Measurements from ENCODE around the gene KPNA3.

KPNA3 gene

DNA sequence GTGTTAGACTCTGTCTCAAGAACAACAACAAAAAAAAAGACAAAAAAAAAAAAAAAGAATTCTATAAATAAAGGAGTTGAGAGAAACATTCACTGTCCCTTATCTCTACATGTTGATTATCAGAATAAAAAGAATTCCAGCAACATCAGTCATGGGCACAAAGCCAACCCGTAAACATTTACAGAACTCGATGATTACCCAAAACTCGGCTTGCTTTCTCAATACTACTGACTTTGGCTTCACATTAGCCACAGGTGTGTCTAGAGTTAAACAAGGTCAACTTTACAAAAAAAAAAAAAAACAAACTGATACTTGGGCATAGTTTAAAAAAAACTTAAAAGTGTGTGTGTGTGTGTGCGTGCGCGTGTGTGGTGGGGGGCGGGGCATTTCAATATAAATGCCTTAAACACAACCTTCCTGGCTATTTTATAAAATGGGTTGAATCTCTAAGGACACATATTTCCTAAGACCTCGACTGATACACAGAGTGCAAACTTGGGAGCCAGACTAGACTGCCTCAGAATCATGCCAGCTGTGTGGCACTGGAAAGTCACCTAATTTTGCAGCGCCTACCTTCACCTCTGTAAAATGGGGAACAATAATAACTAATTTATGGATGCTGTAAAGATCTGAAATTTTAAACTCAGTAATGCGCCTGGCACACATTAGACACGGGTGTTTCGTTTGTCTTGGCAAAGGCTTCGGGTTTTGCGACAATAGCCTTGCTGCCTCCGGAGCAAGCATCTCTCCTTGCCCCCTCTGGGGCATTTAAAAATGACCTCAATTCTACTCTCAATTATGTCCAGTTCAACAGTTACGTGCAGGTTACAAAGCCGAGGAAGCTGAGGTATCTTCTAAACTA is 102.1 kb downstream of the KPNA3 start:
- ChIA-PET CTCF (interaction anchor here (1.5 to 2.1 kb wide), 3 partner anchors 11 to 246 kb away, joined by 3 to 7 read pairs (median 5); partner anchors contain the start of gene SPRYD7), POLR2A (interaction anchor here (1.4 kb wide), 1 partner anchor 103 kb away, joined by 5 read pairs; no protein-coding TSS in a partner anchor)
- no peak for DNase-seq (ENCODE audit: extremely low spot score)
- TF ChIP-seq, protein P1, sequence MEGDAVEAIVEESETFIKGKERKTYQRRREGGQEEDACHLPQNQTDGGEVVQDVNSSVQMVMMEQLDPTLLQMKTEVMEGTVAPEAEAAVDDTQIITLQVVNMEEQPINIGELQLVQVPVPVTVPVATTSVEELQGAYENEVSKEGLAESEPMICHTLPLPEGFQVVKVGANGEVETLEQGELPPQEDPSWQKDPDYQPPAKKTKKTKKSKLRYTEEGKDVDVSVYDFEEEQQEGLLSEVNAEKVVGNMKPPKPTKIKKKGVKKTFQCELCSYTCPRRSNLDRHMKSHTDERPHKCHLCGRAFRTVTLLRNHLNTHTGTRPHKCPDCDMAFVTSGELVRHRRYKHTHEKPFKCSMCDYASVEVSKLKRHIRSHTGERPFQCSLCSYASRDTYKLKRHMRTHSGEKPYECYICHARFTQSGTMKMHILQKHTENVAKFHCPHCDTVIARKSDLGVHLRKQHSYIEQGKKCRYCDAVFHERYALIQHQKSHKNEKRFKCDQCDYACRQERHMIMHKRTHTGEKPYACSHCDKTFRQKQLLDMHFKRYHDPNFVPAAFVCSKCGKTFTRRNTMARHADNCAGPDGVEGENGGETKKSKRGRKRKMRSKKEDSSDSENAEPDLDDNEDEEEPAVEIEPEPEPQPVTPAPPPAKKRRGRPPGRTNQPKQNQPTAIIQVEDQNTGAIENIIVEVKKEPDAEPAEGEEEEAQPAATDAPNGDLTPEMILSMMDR (IDR thresholded peaks at IDR 0.05; ENCODE audit: control extremely low read depth, extremely low read depth, low read depth, missing control alignments), result no peak

DNA sequence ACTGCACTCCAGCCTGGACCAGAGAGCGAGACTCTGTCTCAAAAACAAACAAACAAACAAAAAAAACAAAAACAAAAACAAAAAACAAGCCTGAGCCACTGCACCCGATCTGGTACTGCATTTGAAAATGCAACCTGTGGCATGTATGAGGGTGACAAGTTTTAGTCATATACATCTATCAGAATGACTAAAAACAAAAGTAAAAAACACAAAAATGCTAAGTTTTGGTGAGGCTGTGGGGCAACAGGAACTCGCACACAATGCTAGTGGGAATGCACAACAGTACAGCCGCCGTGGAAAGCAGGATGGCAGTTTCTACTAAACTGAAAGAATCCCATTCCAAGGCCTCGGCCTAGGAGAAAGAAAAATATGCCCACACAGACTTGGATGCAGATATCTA is 109.0 kb downstream of the KPNA3 start:
- peak; percentile 38 for DNase-seq (ENCODE audit: extremely low spot score)
- TF ChIP-seq, protein P1 (IDR thresholded peaks at IDR 0.05; ENCODE audit: control extremely low read depth, extremely low read depth, low read depth, missing control alignments), result no peak
- ChIA-PET POLR2A (no interaction called here), CTCF (no interaction called here)

DNA sequence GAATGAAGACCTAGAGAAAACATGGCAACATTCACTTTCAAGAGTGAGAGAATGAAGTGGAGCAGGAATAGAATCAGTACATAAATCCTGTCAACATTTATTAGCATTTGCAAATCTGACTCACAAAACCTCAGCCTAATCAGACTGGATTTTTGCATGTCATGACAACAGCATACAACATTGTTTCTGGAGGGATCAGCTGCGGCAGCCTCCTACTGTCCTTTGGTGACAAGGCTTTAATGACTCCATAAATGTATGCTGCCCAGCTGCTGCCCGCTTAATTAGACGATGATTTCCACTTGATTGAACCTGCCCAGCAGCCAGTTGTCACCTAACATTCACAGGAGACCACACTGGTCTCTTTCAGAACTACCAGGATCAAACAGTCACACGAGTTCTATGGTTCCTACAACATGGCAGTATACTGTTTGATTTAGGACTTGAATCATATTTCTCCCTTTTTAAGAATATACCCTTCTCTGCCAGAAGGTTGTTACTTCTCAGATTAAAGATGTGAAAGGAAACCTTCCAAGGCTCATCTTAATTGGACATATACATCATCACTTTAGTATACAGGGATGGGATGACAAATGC is 110.5 kb downstream of the KPNA3 start:
- no peak for DNase-seq (ENCODE audit: extremely low spot score)
- CTCF ChIA-PET, result interaction anchor here (1.3 kb wide), 1 partner anchor 11 kb away, joined by 4 read pairs; no protein-coding TSS in a partner anchor
- POLR2A ChIA-PET, result no interaction called here
- TF ChIP-seq, protein P1 (IDR thresholded peaks at IDR 0.05; ENCODE audit: control extremely low read depth, extremely low read depth, low read depth, missing control alignments), result no peak

DNA sequence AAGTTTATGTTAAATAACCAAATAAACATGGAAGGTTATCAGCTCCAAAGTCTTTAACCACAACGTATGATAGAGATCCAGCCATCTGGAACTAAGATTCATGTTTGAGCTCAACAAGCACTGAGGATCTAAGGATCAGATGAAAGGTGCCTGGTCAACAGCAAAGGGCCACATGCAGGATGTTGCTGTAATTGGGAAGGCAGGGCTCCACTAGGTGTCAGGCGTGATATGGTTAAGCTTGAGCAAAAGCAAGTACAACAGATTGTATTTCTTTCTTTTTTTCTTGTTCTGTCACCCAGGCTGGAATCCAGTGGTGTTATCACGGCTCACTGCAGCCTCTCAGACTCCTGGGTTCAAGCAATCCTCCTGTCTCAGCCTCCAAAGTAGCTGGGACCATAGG is 113.2 kb downstream of the KPNA3 start:
- ChIA-PET CTCF (interaction anchor here (1.2 to 1.9 kb wide), 3 partner anchors 9 to 31 kb away, joined by 4 to 7 read pairs (median 7); no protein-coding TSS in a partner anchor), POLR2A (no interaction called here)
- TF ChIP-seq, protein P1 (IDR thresholded peaks at IDR 0.05; ENCODE audit: control extremely low read depth, extremely low read depth, low read depth, missing control alignments), result peak; percentile 58
- DNase-seq (ENCODE audit: extremely low spot score), result peak; percentile 43

DNA sequence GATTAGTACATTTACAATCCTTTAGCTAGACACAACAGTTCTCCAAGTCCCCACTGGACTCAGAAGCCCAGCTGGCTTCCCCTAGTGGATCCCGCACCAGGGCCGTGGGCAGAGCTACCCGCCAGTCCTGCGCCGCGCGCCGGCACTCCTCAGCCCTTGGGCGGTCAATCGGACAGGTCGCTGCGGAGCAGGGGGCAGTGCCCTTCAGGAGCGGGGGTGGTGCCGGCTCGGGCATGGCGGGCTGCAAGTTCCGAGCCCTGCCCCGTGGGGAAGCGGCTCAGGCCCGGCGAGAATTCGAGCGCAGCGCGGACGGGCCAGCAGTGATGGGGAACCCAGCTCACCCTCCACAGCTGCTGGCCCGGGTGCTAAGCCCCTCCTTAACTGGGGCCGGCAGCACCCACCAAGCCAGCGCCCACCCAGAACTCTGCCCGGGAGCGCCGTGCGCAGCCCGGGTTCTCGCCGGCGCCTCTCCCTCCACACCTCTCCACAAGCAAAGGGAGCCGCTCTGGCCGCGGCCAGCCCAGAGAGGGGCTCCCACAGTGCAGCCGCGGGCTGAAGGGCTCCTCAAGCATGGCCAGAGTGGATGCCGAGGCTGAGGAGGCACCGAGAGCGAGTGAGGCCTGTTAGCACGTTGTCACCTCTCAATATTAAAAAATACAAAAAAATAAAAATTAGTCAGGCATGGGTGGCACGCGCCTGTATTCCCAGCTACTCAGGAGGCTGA is 114.1 kb downstream of the KPNA3 start:
- TF ChIP-seq, protein P1 (IDR thresholded peaks at IDR 0.05; ENCODE audit: control extremely low read depth, extremely low read depth, low read depth, missing control alignments), result no peak
- DNase-seq (ENCODE audit: extremely low spot score), result no peak
- ChIA-PET CTCF (interaction anchor here (0.9 to 1.9 kb wide), 4 partner anchors 8 to 168 kb away, joined by 3 to 7 read pairs (median 4); no protein-coding TSS in a partner anchor), POLR2A (no interaction called here)
